ENCODE results near the gene KCNC4. TPM values are rescaled to one million over a fixed set of nuclear protein-coding genes. Genes with fewer than 3 reads are reported as not detected.

KCNC4 gene
- total RNA-seq, 6 experiments from 2014 or later: 0.37 to 4.4 (median 1.7) TPM

DNA sequence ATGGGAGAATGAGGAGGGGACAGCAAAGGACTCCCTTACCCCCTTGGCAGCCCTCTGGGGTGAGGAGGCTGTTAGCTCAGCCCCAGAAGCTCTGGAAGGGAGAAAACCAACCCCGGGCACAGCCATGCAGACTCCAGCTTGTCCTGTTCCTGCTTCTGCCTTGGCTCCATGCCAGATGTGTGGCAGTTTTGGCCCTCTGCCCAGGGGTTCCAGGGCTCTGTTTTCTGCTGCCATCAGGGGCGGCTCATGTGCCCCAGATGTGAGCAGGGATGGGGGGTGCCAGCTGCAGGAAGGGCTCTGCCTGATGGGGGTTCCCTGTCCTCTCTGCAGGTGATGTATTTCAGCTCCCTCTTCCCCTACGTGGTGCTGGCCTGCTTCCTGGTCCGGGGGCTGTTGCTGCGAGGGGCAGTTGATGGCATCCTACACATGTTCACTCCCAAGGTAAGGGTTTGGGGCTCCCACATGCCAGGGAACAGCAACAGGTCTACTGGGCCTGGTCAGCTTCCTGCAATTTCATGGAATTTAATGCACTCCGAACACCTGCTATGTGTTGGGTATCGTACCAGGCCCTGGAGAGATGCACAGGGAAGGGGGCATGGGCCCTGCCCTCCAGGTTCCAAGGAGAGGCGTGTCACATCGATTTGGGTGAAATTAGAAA, 33.7 kb upstream of the KCNC4 start:
- WGBS (ENCODE audit: insufficient coverage, low coverage, low lambda C conversion rate, missing lambda C conversion rate): 43% methylated on average over 2 of the region's 9 CpGs
- Histone ChIP-seq H3K4me3 (no peak overlapping the region), H3K36me3 (no peaks in the 10 kb centered on the region), H3K27ac (no peak overlapping the region), H3K9me3 (no peaks in the 10 kb centered on the region), H3K4me1 (no peaks in the 10 kb centered on the region), H3K27me3 (no peaks in the 10 kb centered on the region)
- intact Hi-C loops (cut with DNase I): no loop called here
- DNase-seq (peak in 1 of 3 donors; percentile 55), ATAC-seq (peak in 1 of 4 donors; percentile 22)
- TF ChIP-seq POLR2A (IDR thresholded peaks at IDR 0.05): no peak
- no peak for TF ChIP-seq CTCF (IDR thresholded peaks at IDR 0.05)

- Histone ChIP-seq H3K27me3 (no peaks in the 10 kb centered on the region), H3K27ac (no peak overlapping the region), H3K36me3 (no peaks in the 10 kb centered on the region), H3K4me3 (no peak overlapping the region), H3K4me1 (no peaks in the 10 kb centered on the region), H3K9me3 (no peaks in the 10 kb centered on the region)
- 32% methylated on average over 3 of the region's 4 CpGs for WGBS (ENCODE audit: insufficient coverage, low coverage, low lambda C conversion rate, missing lambda C conversion rate)
- ATAC-seq: no peak
- no peak for TF ChIP-seq POLR2A (IDR thresholded peaks at IDR 0.05)
- no peak for TF ChIP-seq CTCF (IDR thresholded peaks at IDR 0.05)
- intact Hi-C loops (cut with DNase I): no loop called here
- DNase-seq: no peak
These were observed 32.3 kb upstream of the KCNC4 start for GRCh38 chr1:110177775-110178174.

DNA sequence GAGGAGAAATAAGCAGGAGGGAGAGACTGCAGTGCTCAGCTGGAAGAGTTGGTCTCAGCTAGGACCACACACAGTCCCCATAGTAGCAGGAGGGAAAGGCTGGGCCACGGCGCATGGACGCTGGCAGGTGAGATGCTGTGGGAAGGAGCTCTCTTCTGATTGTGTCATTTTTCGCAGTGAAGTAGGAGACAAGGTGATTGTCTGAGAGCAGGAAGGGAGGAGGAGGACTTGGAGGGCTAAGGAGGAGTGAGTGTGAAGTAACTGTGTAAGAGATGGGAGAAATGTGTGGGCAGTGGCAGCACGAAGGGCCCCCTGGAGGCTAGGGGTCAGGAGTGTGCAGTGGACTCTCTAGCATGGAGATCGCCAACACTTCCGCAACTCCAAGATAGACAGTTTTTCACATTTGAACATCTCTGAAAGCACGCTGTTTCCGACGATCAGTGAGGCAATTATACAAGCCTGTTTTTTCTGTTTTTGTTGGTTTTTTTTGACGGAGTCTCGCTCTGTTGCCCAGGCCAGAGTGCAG, 26.4 kb upstream of the KCNC4 start:
- intact Hi-C loops (cut with DNase I): no loop called here
- ATAC-seq: no peak
- 71% methylated on average over 7 of the region's 12 CpGs for WGBS (ENCODE audit: insufficient coverage, low coverage, low lambda C conversion rate, missing lambda C conversion rate)

GRCh38 chr1:110184446-110184845, 25.7 kb upstream of the KCNC4 start:
- DNase-seq (no peak), ATAC-seq (no peak)
- Histone ChIP-seq H3K4me3 (no peak overlapping the region), H3K27me3 (no peaks in the 10 kb centered on the region), H3K9me3 (no peaks in the 10 kb centered on the region), H3K27ac (no peak overlapping the region), H3K36me3 (no peaks in the 10 kb centered on the region), H3K4me1 (no peaks in the 10 kb centered on the region)
- intact Hi-C loops (cut with DNase I): no loop called here
- 37% methylated on average over 5 of the region's 5 CpGs for WGBS (ENCODE audit: insufficient coverage, low coverage, low lambda C conversion rate, missing lambda C conversion rate)
- TF ChIP-seq POLR2A (IDR thresholded peaks at IDR 0.05): no peak
- no peak for TF ChIP-seq CTCF (IDR thresholded peaks at IDR 0.05)

More for the DNA sequence above, 26.4 kb upstream of the KCNC4 start:
- Histone ChIP-seq H3K4me1 (no peaks in the 10 kb centered on the region), H3K36me3 (no peaks in the 10 kb centered on the region), H3K27ac (no peak overlapping the region), H3K4me3 (no peak overlapping the region), H3K27me3 (no peaks in the 10 kb centered on the region), H3K9me3 (no peaks in the 10 kb centered on the region)
- no peak for DNase-seq
- TF ChIP-seq POLR2A (IDR thresholded peaks at IDR 0.05) (no peak), CTCF (IDR thresholded peaks at IDR 0.05) (no peak)

Data from right lobe of liver (tissue), 6 donors.